ENCODE measurements around the gene CHD1L. TPM values are rescaled to one million over a fixed set of nuclear protein-coding genes. Genes with fewer than 3 reads are reported as not detected.
"Not testable (repeated sequence)": the region's sequence is repeated elsewhere in the genome, so short reads cannot be mapped to it uniquely, and the experiment has no call there.

Gene CHD1L
- total and polyA plus RNA-seq, 2 donors from 2014 or later = 15.2 to 27.7 TPM

GRCh38 chr1:147225193-147225730, 17.2 kb upstream of the CHD1L start, which contains the start of gene FMO5:
TSS of gene FMO5 (minus strand) at chr1:147225339. CDS start at chr1:147225029, 310 bp downstream.
- H3K4me1 ChIP-seq (ENCODE audit: control insufficient read depth in 2 of 3, insufficient read depth in 2 of 3, low read depth in 1 of 3, low read length in 3 of 3) = peaks cover 0 to 4% (median 0%) of the 10 kb centered on the region in 3 donors
- FAIRE-seq (no peak), DNase-seq (peak; percentile 61 to 87 (median 69))
- H3K4me3 ChIP-seq (ENCODE audit: low read length in 3 of 3) = peak within 1 kb of the TSS; percentile 93 to 98 (median 97)
- H3K9ac ChIP-seq (ENCODE audit: low read length in 3 of 3) = peak within 1 kb of the TSS; percentile 74 to 82 (median 80)
- peak within 1 kb of the TSS; percentile 26 to 73 for H3K27ac ChIP-seq (ENCODE audit: low read depth in 2 of 2, low read length in 2 of 2)
- no peaks in the 10 kb centered on the region for H3K27me3 ChIP-seq (ENCODE audit: control insufficient read depth, insufficient read depth, low read length)
- intact Hi-C loops (cut with DNase I) = no loop called here
- H3K36me3 ChIP-seq (ENCODE audit: control insufficient read depth in 2 of 3, insufficient read depth in 3 of 3, low read length in 3 of 3) = no peaks in the 10 kb centered on the region
- TF ChIP-seq, protein P1, sequence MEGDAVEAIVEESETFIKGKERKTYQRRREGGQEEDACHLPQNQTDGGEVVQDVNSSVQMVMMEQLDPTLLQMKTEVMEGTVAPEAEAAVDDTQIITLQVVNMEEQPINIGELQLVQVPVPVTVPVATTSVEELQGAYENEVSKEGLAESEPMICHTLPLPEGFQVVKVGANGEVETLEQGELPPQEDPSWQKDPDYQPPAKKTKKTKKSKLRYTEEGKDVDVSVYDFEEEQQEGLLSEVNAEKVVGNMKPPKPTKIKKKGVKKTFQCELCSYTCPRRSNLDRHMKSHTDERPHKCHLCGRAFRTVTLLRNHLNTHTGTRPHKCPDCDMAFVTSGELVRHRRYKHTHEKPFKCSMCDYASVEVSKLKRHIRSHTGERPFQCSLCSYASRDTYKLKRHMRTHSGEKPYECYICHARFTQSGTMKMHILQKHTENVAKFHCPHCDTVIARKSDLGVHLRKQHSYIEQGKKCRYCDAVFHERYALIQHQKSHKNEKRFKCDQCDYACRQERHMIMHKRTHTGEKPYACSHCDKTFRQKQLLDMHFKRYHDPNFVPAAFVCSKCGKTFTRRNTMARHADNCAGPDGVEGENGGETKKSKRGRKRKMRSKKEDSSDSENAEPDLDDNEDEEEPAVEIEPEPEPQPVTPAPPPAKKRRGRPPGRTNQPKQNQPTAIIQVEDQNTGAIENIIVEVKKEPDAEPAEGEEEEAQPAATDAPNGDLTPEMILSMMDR (IDR thresholded peaks at IDR 0.05; ENCODE audit: borderline replicate concordance, extremely low read depth, insufficient read depth) = peak; percentile 23
- no peaks in the 10 kb centered on the region for H3K9me3 ChIP-seq (ENCODE audit: control insufficient read depth in 2 of 3, insufficient read depth in 1 of 3, low read length in 3 of 3)

DNA sequence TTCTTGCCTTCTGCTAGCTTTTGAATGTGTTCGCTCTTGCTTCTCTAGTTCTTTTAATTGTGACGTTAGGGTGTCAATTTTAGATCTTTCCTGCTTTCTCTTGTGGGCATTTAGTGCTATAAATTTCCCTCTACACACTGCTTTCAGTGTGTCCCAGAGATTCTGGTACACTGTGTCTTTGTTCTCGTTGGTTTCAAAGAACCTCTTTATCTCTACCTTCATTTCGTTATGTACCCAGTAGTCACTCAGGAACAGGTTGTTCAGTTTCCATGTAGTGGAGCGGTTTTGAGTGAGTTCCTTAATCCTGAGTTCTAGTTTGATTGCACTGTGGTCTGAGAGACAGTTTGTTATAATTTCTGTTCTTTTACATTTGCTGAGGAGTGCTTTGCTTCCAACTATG, 11.5 kb upstream of the CHD1L start:
- H3K4me3 ChIP-seq (ENCODE audit: low read length in 3 of 3); H3K27ac ChIP-seq (ENCODE audit: low read depth in 2 of 2, low read length in 2 of 2); FAIRE-seq; H3K9ac ChIP-seq (ENCODE audit: low read length in 3 of 3); H3K27me3 ChIP-seq (ENCODE audit: control insufficient read depth, insufficient read depth, low read length); DNase-seq; H3K36me3 ChIP-seq (ENCODE audit: control insufficient read depth in 2 of 3, insufficient read depth in 3 of 3, low read length in 3 of 3); intact Hi-C loops (cut with DNase I); H3K4me1 ChIP-seq (ENCODE audit: control insufficient read depth in 2 of 3, insufficient read depth in 2 of 3, low read depth in 1 of 3, low read length in 3 of 3); H3K9me3 ChIP-seq (ENCODE audit: control insufficient read depth in 2 of 3, insufficient read depth in 1 of 3, low read length in 3 of 3): not testable (repeated sequence)

GRCh38 chr1:147233903-147234302, 8.6 kb upstream of the CHD1L start:
- H3K36me3 ChIP-seq (ENCODE audit: control insufficient read depth in 2 of 3, insufficient read depth in 3 of 3, low read length in 3 of 3); H3K4me1 ChIP-seq (ENCODE audit: control insufficient read depth in 2 of 3, insufficient read depth in 2 of 3, low read depth in 1 of 3, low read length in 3 of 3); H3K27me3 ChIP-seq (ENCODE audit: control insufficient read depth, insufficient read depth, low read length); H3K4me3 ChIP-seq (ENCODE audit: low read length in 3 of 3); H3K27ac ChIP-seq (ENCODE audit: low read depth in 2 of 2, low read length in 2 of 2); FAIRE-seq; intact Hi-C loops (cut with DNase I); H3K9ac ChIP-seq (ENCODE audit: low read length in 3 of 3); DNase-seq; H3K9me3 ChIP-seq (ENCODE audit: control insufficient read depth in 2 of 3, insufficient read depth in 1 of 3, low read length in 3 of 3): not testable (repeated sequence)

DNA sequence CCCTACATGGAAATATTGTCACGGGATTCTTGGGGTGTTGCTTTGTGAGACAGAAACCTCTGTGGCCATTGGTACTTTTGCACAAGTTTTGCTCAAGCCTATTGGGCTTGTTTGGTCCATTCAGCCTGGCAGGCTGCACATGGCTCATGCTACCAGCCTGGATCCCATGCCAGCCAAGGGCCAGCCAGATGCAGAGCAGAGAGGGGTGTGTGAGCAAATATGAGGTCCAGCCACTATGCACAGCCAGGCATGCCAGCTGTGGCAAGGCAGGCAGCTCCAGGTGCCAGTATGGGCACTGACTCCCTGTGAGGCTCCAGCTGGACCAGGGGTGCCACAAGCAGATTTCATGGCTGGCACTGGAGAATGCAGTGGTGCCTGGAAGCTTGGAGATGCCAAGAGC, 6.7 kb upstream of the CHD1L start:
- intact Hi-C loops (cut with DNase I) = loop anchor here (5.0 kb wide), 1 partner anchor 59 kb away; no protein-coding TSS in a partner anchor
- no peak for FAIRE-seq
- no peaks in the 10 kb centered on the region for H3K9me3 ChIP-seq (ENCODE audit: control insufficient read depth in 2 of 3, insufficient read depth in 1 of 3, low read length in 3 of 3)

More for the DNA sequence above, 6.7 kb upstream of the CHD1L start:
- H3K4me1 ChIP-seq (ENCODE audit: control insufficient read depth in 2 of 3, insufficient read depth in 2 of 3, low read depth in 1 of 3, low read length in 3 of 3) = peaks cover 0 to 6% (median 5%) of the 10 kb centered on the region in 3 donors
- no peak for DNase-seq
- no peak overlapping the region for H3K27ac ChIP-seq (ENCODE audit: low read depth in 2 of 2, low read length in 2 of 2)
- H3K27me3 ChIP-seq (ENCODE audit: control insufficient read depth, insufficient read depth, low read length) = no peaks in the 10 kb centered on the region
- no peak overlapping the region for H3K9ac ChIP-seq (ENCODE audit: low read length in 3 of 3)
- H3K4me3 ChIP-seq (ENCODE audit: low read length in 3 of 3) = no peak overlapping the region
- no peaks in the 10 kb centered on the region for H3K36me3 ChIP-seq (ENCODE audit: control insufficient read depth in 2 of 3, insufficient read depth in 3 of 3, low read length in 3 of 3)
- TF ChIP-seq, protein P1 (IDR thresholded peaks at IDR 0.05; ENCODE audit: borderline replicate concordance, extremely low read depth, insufficient read depth) = no peak
